Upper lobe of left lung (tissue), 4 donors: Measurements from ENCODE around the gene GCAT.

Source experiments
- CTCF ChIP-seq, 6 experiments: fragments of 450-650 bp in 4 of 6; fragments of 200-600 bp in 2 of 6; sonication (generic) in 2 of 6; IDR thresholded peaks; one replicate each; pipeline ENCODE4 v1.5.1; 2016 to 2019; ENCODE audit warnings: antibody characterized with exemption in 6 of 6
- POLR2A ChIP-seq, 4 donors: fragments of 450-650 bp; IDR thresholded peaks; one replicate each; pipeline ENCODE4 v1.5.1; 2016 to 2017; ENCODE audit warnings: antibody characterized with exemption in 4 of 4, mild to moderate bottlenecking in 2 of 4
- POLR2AphosphoS5 ChIP-seq, 2 donors: sonication (generic); formaldehyde crosslinking; IDR thresholded peaks; one replicate each; pipeline ENCODE4 v1.5.1; 2017; ENCODE audit warnings: antibody characterized with exemption in 2 of 2

- TF ChIP-seq CTCF (IDR thresholded peaks at IDR 0.05) = no peak
- TF ChIP-seq POLR2A (IDR thresholded peaks at IDR 0.05) = no peak
- TF ChIP-seq POLR2AphosphoS5 (IDR thresholded peaks at IDR 0.05) = no peak
Measured at GRCh38 chr22:37759281-37759680, 48.5 kb upstream of the GCAT start.
